Measurements from ENCODE around the gene SHISA2. TPM values are rescaled to one million over a fixed set of nuclear protein-coding genes. Genes with fewer than 3 reads are reported as not detected.

The SHISA2 gene
- polyA plus RNA-seq, 1 donor, result 64.5 TPM

DNA sequence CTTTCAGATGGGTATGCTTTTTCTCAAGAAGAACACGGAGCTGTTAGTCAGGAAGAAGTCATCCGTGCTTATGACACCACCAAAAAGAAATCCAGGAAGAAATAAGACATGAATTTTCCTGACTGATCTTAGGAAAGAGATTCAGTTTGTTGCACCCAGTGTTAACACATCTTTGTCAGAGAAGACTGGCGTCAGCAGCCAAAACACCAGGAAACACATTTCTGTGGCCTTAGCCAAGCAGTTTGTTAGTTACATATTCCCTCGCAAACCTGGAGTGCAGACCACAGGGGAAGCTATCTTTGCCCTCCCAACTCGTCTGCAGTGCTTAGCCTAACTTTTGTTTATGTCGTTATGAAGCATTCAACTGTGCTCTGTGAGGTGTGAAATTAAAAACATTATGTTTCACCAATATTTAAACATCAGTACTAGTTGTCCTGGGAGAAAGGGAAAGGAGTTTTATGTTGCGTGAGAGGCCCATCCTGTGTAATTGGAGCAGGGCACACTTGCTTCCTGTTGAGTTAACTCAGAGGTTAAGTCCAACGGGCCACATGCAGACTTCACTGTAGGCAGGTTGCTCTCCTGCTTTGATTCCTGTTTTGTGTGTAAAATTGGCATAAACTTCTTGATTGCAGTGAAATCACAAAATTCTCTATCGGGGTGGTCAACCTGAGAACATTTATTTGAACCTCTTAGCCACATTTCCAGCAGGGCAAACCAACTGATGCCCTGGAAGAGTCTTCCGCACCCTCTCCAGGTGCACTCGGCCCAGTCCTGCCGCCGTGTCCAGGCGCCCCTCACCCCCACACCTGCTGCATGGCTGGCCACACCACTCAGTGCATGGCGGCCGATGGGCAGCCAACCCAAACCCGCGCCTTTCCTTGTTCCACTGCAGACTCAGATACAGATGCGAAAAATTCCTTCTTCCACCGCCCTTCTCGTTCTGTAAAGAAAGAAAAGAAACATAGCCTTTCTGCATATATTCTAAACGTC lies 31.6 kb downstream of the SHISA2 start:
- peak; percentile 76 for DNase-seq

DNA sequence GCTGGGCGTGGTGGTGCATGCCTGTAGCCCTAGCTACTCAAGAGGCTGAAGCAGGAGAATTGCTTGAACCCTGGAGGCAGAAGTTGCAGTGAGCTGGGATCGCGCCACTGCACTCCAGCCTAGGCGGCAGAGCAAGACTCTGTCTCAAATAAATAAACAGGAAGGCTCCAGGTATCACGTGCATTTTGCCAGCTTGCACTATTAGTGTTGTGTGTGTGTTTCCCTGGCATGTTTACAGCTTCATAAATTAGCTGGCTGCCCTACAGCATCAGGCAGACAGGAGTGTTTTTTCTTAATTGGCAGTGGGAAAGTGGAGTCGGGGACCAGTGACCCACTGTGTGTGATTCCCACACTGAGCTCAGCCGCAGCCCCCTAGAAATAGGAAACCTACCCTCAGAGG lies 32.6 kb downstream of the SHISA2 start:
- DNase-seq, result peak; percentile 77

GRCh38 chr13:26017932-26018665 lies 33.7 kb downstream of the SHISA2 start:
- no peak for DNase-seq

- no peak for DNase-seq
These were observed 34.5 kb downstream of the SHISA2 start for GRCh38 chr13:26017196-26017921.

DNA sequence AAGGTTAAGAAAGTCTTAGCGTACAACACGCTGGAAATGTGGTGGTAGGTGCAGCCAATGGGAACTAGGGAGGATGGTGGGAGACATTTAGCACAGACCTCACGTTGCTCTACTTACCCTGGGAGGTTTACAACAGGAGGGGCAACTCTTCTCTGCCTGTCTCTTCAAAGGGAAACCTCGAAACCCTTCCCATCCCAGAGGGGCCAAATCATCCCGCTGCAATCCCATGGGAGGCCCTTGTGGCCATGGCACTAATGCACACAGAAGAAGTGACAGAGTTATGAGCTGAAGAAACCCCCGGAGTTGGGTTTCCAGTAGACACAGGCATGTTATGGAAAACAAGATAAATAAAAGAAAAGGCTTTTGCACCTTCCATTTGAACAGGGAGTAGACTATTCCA lies 35.6 kb downstream of the SHISA2 start:
- no peak for DNase-seq

- peak; percentile 55 for DNase-seq
These were observed 36.3 kb downstream of the SHISA2 start for GRCh38 chr13:26015271-26016125.

DNA sequence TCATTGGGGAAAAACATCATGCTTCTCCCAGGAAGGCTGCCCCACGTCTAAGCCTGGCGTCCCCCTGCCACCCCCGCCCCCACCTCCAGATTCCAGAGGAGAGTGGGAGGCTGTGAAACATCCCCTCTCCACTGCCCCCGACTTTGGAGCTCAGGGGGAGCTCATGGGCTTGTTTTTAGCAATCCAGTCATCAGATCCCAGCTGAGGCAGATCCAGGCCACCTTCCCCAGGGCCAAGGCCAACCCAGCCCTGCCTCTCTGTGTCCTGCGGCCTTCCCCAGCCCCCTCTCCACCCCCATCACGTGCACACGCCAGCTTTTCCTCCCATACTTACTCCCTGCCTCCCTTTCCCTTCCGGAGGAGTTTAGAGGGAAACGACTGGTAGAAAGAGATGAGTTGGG lies 38.8 kb downstream of the SHISA2 start:
- DNase-seq, result no peak

DNA sequence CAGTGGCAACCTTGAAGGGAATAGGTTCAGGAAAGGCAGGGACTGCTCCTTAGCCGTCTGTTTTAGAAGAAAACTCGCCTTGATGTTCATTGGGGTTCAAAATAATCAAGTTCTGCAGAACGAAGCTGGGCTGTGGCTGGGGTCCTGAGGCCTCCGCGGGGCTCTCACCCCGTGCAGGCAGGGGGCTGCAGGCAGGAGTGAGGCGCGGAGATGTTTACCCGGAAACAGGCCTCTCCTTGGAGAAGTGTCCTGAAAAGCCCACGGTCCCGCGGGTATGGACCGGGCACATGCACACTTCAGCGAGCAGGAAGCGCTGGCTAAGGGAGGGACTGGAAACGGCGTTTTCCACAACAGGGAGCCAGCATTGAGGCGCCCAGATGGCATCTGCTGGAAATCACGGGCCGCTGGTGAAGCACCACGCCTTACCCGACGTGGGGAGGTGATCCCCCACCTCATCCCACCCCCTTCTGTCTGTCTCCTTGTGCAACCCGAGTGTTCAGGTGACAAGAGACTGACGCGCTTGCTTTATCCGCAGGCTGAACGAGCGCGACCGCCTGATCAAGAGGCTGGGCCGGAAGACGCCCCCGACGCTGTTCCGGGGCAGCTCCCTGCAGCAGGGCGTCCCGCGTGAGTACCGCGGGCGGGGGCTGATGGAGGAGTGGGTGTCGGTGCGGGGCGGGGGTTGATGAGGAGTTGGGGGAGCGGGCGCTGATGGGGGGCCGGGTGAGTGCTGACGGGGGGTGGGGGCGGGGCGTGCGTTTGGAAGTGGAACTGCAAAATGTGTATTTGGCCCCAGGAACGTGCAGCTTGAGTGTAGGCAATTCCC lies 39.6 kb downstream of the SHISA2 start:
- no peak for DNase-seq

- DNase-seq, result no peak
These were observed 40.6 kb downstream of the SHISA2 start for GRCh38 chr13:26011208-26011573.

GRCh38 chr13:26010487-26011207 lies 41.2 kb downstream of the SHISA2 start:
- DNase-seq, result no peak

- no peak for DNase-seq
These were observed 44.3 kb downstream of the SHISA2 start for GRCh38 chr13:26007261-26008125.

Other genes with a start within 250 kb of the SHISA2 start
- 36.7 TPM for gene RNF6, start 170.3 kb upstream of the SHISA2 start, polyA plus RNA-seq (ENCODE audit: insufficient read length)
- gene CDK8, start 202.1 kb upstream of the SHISA2 start, polyA plus RNA-seq (ENCODE audit: insufficient read length), result 27.8 TPM

Measured in left kidney (tissue), 2 donors.